Right lobe of liver (tissue), 4 donors: Measurements from ENCODE around the gene RASSF4.

ENCODE experiments used
- POLR2A ChIP-seq: fragments of 450-650 bp; IDR thresholded peaks from one replicate; pipeline ENCODE4 v1.6.1; 2017; ENCODE audit warnings: antibody characterized with exemption, mild to moderate bottlenecking
- TF ChIP-seq, protein P1 (sequence below), 4 donors: fragments of 200-600 bp in 3 of 4; fragments of 450-650 bp in 1 of 4; IDR thresholded peaks; one replicate each; pipeline versions ENCODE4 v1.5.1 to v1.8.0; 2016 to 2022; ENCODE audit warnings: antibody characterized with exemption in 4 of 4, mild to moderate bottlenecking in 2 of 4
- donor health status: DM: no; HTN: no; CAD: no.
- donor health status: DM: no; HTN: no; CAD: no.
- donor health status: DM: no; HTN: yes; CAD: no.

- TF ChIP-seq, protein P1, sequence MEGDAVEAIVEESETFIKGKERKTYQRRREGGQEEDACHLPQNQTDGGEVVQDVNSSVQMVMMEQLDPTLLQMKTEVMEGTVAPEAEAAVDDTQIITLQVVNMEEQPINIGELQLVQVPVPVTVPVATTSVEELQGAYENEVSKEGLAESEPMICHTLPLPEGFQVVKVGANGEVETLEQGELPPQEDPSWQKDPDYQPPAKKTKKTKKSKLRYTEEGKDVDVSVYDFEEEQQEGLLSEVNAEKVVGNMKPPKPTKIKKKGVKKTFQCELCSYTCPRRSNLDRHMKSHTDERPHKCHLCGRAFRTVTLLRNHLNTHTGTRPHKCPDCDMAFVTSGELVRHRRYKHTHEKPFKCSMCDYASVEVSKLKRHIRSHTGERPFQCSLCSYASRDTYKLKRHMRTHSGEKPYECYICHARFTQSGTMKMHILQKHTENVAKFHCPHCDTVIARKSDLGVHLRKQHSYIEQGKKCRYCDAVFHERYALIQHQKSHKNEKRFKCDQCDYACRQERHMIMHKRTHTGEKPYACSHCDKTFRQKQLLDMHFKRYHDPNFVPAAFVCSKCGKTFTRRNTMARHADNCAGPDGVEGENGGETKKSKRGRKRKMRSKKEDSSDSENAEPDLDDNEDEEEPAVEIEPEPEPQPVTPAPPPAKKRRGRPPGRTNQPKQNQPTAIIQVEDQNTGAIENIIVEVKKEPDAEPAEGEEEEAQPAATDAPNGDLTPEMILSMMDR (IDR thresholded peaks at IDR 0.05): no peak
- TF ChIP-seq POLR2A: no peak
Measured at GRCh38 chr10:44911951-44912350, 47.7 kb upstream of the RASSF4 start.
